ENCODE measurements around the gene RIPK1.
"Not testable (repeated sequence)": the region's sequence is repeated elsewhere in the genome, so short reads cannot be mapped to it uniquely, and the experiment has no call there.

DNA sequence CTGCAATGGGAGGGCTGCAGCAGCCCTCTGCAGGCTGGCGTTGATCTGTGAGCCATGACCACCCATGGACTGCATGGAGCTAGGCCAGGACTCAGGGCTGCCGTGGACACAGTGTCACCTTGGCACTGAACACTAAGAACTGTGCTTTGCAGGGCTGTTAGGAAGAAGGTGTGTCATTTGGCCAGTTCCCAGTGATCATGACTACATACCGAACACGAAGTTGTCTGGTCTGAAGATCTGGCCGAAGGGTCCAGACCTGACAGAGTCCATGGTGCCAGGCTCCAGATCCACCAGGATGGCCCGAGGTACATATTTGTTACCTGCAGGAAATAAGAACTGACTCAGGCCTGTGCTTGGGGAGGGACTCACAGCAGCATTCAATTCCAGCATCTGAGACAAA is 87.1 kb downstream of the RIPK1 start:
- not testable (repeated sequence) for TF ChIP-seq CTCF (conservative IDR thresholded peaks at IDR 0.05 in 1 of 2, IDR thresholded peaks at IDR 0.05 in 1 of 2; ENCODE audit: extremely low read depth in 1 of 2, insufficient read depth in 1 of 2, low read depth in 1 of 2, low read length in 2 of 2); EZH2 (IDR thresholded peaks at IDR 0.05; ENCODE audit: borderline replicate concordance, low read length)

All from mammary epithelial cell (primary cell).